ENCODE measurements around the gene FBXL19. TPM values are rescaled to one million over a fixed set of nuclear protein-coding genes. Genes with fewer than 3 reads are reported as not detected.

Gene FBXL19
- total and polyA plus RNA-seq, 2 of the 13 experiments (the other 11 are each of a cell fraction or from before 2014, with no cell fraction given), result 6.0 to 13.7 TPM

- no peak for TF ChIP-seq ARID3A (IDR thresholded peaks at IDR 0.05; ENCODE audit: low read depth, low read length)
- no peak for TF ChIP-seq TRIM24 (CRISPR knock-in tag; IDR thresholded peaks at IDR 0.05)
- TF ChIP-seq ZNF326 (CRISPR knock-in tag; IDR thresholded peaks at IDR 0.05; ENCODE audit: borderline replicate concordance), result 0 out of 2 replicates have a peak, but pooled peaks have one; percentile 65
- no peak; the same call in 1 of the 2 replicates for TF ChIP-seq ZBTB8A (CRISPR knock-in tag; IDR thresholded peaks at IDR 0.05; ENCODE audit: borderline replicate concordance, low read depth)
- TF ChIP-seq ARID5B (CRISPR knock-in tag; IDR thresholded peaks at IDR 0.05), result no peak; the same call in 1 of the 2 replicates
- TF ChIP-seq ZNF160 (CRISPR knock-in tag; IDR thresholded peaks at IDR 0.05), result no peak
- no peak for TF ChIP-seq RAD51 (IDR thresholded peaks at IDR 0.05; ENCODE audit: borderline replicate concordance)
- TF ChIP-seq ZNF17 (CRISPR knock-in tag; IDR thresholded peaks at IDR 0.05), result 0 out of 2 replicates have a peak, but pooled peaks have one; percentile 9
- no peak for TF ChIP-seq ZNF773 (CRISPR knock-in tag; IDR thresholded peaks at IDR 0.05; ENCODE audit: borderline replicate concordance)
- peak; percentile 45; the same call in 1 of the 2 replicates for TF ChIP-seq ARID4A (CRISPR knock-in tag; IDR thresholded peaks at IDR 0.05; ENCODE audit: borderline replicate concordance)
- TF ChIP-seq ZBTB7A (CRISPR knock-in tag; IDR thresholded peaks at IDR 0.05), result peak; percentile 11; the same call in 1 of the 2 replicates
- 0 out of 2 replicates have a peak, but pooled peaks have one; percentile 5 for TF ChIP-seq NRL (CRISPR knock-in tag; IDR thresholded peaks at IDR 0.05; ENCODE audit: borderline replicate concordance)
- TF ChIP-seq MIXL1 (CRISPR knock-in tag; IDR thresholded peaks at IDR 0.05), result no peak
- no peak for TF ChIP-seq MTA1 (CRISPR knock-in tag; IDR thresholded peaks at IDR 0.05; ENCODE audit: borderline replicate concordance)
- TF ChIP-seq GABPB1 (CRISPR knock-in tag; IDR thresholded peaks at IDR 0.05), result peak; percentile 77; the same call in 1 of the 2 replicates
- no peak for TF ChIP-seq ZNF337 (CRISPR knock-in tag; IDR thresholded peaks at IDR 0.05; ENCODE audit: borderline replicate concordance, low read depth)
- 0 out of 2 replicates have a peak, but pooled peaks have one; percentile 18 for TF ChIP-seq MTERF4 (CRISPR knock-in tag; IDR thresholded peaks at IDR 0.05)
Observed at GRCh38 chr16:30948667-30949649, 25.6 kb downstream of the FBXL19 start, which contains the start of gene ORAI3 (continued).

Measured in HepG2 (cell line).